Neutrophil (primary cell): Measurements from ENCODE around the gene MTMR10.

ENCODE experiments used
- H3K27ac ChIP-seq: fragments of 200-600 bp; sonication (generic); 2 replicates; pipeline ENCODE4 v1.5.1; 2016; ENCODE audit warnings: mild to moderate bottlenecking, moderate library complexity
- H3K27me3 ChIP-seq: fragments of 200-600 bp; sonication (generic); 2 replicates; pipeline ENCODE4 v1.6.0; 2016; ENCODE audit warnings: mild to moderate bottlenecking
- H3K36me3 ChIP-seq: fragments of 200-600 bp; sonication (generic); 2 replicates; pipeline ENCODE4 v1.5.1; 2017
- H3K4me1 ChIP-seq, 2 experiments: fragments of 200-600 bp in 1 of 2; sonication (generic) in 1 of 2; 1 replicate in 1 of 2; 2 replicates in 1 of 2; pipeline versions ENCODE4 v1.5.1 to v1.6.1; 2013 to 2016; ENCODE audit warnings: low read depth in 1 of 2, low read length in 1 of 2, mild to moderate bottlenecking in 1 of 2, moderate library complexity in 1 of 2; ENCODE audit not compliant: control insufficient read depth in 1 of 2, insufficient read depth in 1 of 2
- H3K4me3 ChIP-seq, 2 experiments: fragments of 200-600 bp in 1 of 2; sonication (generic) in 1 of 2; 1 replicate in 1 of 2; 2 replicates in 1 of 2; pipeline ENCODE4 v1.5.1; 2013 to 2016; ENCODE audit warnings: low read depth in 1 of 2, low read length in 1 of 2, mild to moderate bottlenecking in 1 of 2, moderate library complexity in 1 of 2
- H3K9me3 ChIP-seq: fragments of 200-600 bp; sonication (generic); 2 replicates; pipeline ENCODE4 v1.5.1; 2016
- TF ChIP-seq, protein P1 (sequence below): fragments of 200-600 bp; sonication (generic); IDR thresholded peaks from 2 replicates; pipeline ENCODE4 v1.5.1; 2016; ENCODE audit warnings: antibody characterized with exemption

The MTMR10 gene

DNA sequence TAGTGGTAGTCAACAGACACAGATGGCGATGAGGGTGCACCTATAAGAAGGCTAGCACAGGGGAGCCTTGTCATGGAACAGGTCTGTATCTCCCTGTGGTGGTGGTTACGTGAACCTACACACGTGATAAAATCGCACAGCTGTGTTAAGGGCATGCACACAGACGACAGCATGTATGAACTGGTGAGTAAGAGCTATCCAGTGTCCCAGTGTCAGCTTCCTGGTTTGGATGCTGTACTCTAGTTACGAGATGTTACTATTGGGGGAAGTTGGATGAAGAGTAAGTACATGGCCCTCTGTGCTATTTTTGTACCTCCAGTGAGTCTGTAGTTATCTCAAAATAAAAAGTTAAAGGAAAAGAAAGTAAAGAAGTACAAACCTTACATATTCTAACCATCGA is 38.2 kb downstream of the MTMR10 start:
- peaks cover 99% of the 10 kb centered on the region for H3K36me3 ChIP-seq
- H3K9me3 ChIP-seq: no peaks in the 10 kb centered on the region
- no peak overlapping the region for H3K4me3 ChIP-seq
- H3K27ac ChIP-seq: no peak overlapping the region
- H3K4me1 ChIP-seq: peaks cover 11 to 13% of the 10 kb centered on the region in 2 experiments
- no peaks in the 10 kb centered on the region for H3K27me3 ChIP-seq
- TF ChIP-seq, protein P1, sequence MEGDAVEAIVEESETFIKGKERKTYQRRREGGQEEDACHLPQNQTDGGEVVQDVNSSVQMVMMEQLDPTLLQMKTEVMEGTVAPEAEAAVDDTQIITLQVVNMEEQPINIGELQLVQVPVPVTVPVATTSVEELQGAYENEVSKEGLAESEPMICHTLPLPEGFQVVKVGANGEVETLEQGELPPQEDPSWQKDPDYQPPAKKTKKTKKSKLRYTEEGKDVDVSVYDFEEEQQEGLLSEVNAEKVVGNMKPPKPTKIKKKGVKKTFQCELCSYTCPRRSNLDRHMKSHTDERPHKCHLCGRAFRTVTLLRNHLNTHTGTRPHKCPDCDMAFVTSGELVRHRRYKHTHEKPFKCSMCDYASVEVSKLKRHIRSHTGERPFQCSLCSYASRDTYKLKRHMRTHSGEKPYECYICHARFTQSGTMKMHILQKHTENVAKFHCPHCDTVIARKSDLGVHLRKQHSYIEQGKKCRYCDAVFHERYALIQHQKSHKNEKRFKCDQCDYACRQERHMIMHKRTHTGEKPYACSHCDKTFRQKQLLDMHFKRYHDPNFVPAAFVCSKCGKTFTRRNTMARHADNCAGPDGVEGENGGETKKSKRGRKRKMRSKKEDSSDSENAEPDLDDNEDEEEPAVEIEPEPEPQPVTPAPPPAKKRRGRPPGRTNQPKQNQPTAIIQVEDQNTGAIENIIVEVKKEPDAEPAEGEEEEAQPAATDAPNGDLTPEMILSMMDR: no peak

DNA sequence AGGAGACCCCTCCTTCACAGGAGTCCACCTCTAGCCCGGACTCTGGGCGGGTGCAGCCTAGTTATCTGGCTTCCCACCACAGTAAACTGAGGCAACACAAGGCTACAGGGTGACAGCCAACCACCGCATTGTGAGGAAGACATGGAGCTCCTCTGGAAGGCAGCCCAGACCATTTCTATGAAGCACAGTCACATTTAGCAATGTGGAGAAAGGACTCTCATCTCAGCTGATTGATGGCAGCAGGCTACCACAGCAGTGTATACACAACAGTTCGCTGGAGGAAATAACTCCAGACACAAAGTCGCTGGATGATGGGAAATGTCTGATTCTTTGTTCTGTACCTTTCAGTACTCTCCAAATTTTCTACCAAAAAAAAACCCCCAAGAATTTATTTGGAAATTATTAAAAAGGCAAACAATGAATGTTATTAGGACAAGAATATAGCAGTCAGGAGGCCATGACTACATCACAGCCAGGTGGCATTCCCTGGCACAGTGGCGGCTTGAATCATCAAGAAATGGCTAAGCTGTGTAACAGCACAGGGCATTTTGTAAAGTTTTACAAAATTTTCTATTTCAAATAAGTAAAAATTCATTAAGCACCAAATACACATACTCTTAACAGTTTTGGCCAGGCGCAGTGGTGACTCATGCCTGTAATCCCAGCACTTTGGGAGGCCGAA is 47.6 kb downstream of the MTMR10 start:
- TF ChIP-seq, protein P1: no peak
- Histone ChIP-seq H3K4me3 (no peak overlapping the region), H3K36me3 (peaks cover 100% of the 10 kb centered on the region), H3K9me3 (no peaks in the 10 kb centered on the region), H3K27me3 (no peaks in the 10 kb centered on the region), H3K27ac (no peak overlapping the region), H3K4me1 (no peaks in the 10 kb centered on the region)

DNA sequence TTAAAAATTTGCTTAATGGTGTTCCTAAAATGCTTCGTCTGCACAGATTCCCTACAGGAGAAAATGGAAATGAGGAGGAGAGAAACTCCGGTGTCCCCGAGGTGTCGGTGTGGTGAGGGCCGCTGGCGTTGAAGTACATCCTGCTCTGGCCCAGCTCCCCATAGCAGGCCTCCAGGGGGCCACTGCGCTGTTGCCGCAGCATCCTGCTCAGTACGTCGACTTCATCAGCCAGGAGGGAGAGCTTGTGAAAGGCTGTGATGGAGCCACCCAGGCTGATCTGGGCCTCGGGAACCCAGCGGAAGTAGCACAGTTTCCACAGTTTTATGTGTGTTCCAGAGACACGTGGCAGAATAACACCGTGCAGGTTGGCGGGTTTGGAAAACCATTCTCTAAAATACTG is 49.9 kb downstream of the MTMR10 start:
- H3K36me3 ChIP-seq: peaks cover 100% of the 10 kb centered on the region
- TF ChIP-seq, protein P1: no peak

DNA sequence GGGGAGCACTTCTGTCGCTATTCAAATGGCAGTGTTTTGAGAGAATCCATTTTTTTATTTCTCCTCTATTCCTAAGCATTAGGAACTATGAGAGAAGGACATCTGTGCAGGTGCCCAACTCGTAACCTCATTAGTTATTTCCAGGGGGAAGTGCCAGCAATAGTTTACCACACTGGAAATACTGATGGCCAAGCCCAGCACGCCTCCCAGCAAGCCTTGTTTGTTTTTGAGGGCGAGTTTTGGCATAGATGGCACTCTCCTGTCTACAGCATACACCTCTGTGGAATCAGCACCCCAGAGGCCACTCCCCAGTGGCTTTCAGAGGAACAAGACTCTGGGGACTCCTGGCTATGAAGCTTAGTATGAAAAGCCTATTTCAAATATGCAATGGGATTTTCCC is 51.1 kb downstream of the MTMR10 start:
- Histone ChIP-seq H3K36me3 (peaks cover 94% of the 10 kb centered on the region), H3K27me3 (no peaks in the 10 kb centered on the region), H3K4me3 (no peak overlapping the region), H3K4me1 (no peaks in the 10 kb centered on the region), H3K9me3 (no peaks in the 10 kb centered on the region), H3K27ac (no peak overlapping the region)
- TF ChIP-seq, protein P1: no peak

More for the DNA sequence above, 49.9 kb downstream of the MTMR10 start:
- no peaks in the 10 kb centered on the region for H3K4me1 ChIP-seq
- no peak overlapping the region for H3K4me3 ChIP-seq
- H3K9me3 ChIP-seq: no peaks in the 10 kb centered on the region
- H3K27ac ChIP-seq: no peak overlapping the region
- no peaks in the 10 kb centered on the region for H3K27me3 ChIP-seq

DNA sequence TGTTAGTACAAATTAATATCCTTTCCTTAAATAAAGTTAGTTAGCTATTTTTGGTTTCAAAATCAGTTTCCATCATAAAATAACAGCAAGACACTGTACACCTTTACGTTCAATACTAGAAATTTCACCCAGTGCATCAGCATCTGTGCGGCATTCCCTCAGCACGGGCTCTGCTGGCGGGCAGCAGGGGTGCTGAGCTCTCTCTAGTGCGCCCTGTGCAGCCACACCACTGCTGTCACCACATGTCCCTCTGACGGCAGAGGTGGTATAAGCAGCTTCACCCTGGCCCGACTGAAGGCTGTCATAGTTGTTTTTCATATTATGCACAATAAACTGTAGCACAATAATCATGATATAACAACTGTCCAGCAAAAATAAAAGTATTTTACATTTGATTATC is 52.3 kb downstream of the MTMR10 start:
- H3K9me3 ChIP-seq: no peaks in the 10 kb centered on the region
- no peaks in the 10 kb centered on the region for H3K27me3 ChIP-seq
- H3K4me3 ChIP-seq: no peak overlapping the region
- no peaks in the 10 kb centered on the region for H3K4me1 ChIP-seq
- peaks cover 91% of the 10 kb centered on the region for H3K36me3 ChIP-seq
- H3K27ac ChIP-seq: no peak overlapping the region
- TF ChIP-seq, protein P1: no peak
